NCI-H345 treated with DMSO at 0.1 percent for 48 hours (cell line): ENCODE data around the gene CACNA1H.
A peak's percentile ranks its signal among the peaks of the same experiment; 100 is the strongest.

Source experiments
- DNase-seq: peaks from one replicate; lab custom pipeline; 2025; ENCODE audit not compliant: unreplicated experiment; lab: John Stamatoyannopoulos, UW

Gene CACNA1H

DNA sequence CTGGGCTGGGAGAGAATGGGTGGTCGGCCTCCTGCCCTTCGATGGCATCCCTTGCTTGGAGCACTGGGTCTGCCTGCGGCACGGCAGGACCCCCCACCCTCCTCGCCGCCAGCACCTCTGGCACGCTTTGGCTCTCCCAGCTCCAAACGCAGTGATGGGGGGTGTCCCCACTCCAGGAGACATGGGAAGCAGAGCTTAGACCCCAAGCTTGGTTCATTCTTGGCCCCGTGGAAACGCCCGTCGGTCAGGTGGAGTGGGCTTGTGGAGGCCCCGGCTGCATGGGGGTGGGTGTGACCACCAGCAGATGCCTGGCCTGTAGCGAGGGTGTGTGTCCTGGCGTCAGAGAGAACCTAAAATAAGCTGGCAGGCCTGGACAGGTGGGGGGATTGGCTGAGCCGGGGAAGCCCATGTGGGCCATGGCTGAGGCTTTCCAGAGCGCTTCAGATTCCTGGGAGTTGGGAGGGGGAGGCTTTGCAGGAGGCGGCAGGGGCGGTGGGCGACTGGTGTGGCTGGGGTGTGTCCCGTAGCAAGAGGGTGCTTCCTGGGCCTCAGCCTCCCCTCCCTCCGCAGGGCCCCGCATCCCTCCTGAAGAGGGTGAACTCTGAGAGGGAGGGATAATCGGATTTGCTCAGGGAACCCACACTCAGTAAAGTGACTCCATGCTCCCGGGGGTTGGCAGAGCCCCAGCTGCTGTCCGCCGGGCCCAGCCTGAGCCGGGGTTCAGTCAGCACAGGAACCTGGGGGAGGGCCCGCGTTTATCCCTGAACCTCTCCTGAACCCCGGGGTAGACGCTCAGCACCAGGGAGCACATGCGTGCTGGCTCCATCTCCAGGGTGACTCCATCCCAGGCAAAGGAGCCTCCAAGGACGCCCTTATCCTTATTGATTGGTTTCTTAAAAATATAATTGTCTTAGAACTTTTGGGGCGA is 3.4 kb downstream of the CACNA1H start:
- no peak for DNase-seq

- DNase-seq, result no peak
Observed at GRCh38 chr16:1156983-1157638, 4.2 kb downstream of the CACNA1H start.

- DNase-seq, result no peak
Observed at GRCh38 chr16:1157639-1158455, 4.9 kb downstream of the CACNA1H start.

DNA sequence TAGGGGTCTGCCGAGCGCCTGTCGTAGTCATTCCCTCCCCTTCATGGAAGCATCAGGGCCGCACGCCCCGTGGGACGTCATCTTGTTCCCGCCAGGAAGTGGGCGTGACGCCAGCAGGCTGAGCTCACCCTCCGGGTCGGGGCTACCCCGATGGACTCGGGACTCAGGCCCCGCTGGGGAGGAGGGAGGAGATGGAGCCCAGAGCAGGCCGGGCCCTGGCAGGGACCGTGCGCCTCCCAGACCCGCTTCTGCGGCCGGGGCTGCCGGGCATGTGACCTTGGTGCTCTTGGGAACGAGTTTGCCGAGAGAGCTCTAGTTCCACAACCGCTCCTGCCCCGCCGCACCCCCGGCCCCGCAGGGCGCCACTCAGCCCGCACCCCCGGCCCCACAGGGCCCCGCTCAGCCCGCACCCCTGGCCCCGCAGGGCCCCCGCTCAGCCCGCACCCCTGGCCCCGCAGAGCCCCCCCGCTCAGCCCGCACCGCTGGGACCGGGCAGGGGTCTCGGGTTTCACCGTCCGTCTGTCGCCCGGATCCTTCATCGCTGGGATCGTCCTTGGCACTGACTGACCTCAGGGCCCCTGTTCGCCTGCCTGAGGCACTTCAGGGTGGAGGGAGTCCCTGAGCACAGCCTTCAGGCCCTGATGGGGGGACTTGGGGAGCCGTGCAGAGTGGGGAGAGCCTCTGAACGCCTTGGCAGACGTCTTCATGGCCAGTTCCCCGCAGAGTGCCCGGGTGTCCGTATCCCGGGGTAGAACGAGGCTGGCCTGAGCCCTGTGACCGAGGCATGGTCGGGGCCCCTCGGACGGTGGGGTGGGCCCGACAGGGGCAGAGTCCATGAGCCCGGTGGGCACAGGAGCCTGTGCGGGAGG is 5.8 kb downstream of the CACNA1H start:
- no peak for DNase-seq

DNA sequence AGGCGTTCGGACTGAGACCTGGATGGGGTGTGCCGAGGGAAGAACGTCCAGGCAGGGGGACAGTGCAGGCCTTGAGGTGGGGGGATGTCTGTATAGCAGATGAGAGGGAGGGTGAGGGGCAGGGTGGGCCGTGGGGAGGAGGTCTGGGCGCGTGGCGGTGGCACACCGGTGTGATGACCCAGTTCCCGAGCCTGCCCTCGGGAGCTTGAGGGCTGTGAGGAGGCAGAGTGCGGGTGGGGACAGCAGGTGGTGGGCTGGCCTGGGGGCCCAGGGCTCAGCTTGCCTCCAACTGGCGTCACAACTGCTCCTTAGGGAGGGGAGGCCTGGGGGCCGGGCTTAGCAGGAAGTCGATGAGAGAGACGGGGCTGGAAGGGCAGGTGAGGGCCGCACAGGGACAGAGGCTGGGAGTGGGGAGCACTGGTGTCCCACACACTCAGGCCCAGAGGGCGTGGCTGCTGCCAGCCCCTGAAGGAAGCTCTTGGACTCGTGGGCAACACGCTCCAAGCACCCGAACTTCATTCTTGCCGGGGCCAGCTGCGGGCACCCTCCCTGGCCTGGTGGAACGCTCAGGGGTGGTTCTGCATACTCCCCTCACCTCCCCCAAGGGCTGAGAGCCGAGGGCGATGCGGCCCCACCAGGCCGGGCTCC is 6.5 kb downstream of the CACNA1H start:
- DNase-seq, result no peak

DNA sequence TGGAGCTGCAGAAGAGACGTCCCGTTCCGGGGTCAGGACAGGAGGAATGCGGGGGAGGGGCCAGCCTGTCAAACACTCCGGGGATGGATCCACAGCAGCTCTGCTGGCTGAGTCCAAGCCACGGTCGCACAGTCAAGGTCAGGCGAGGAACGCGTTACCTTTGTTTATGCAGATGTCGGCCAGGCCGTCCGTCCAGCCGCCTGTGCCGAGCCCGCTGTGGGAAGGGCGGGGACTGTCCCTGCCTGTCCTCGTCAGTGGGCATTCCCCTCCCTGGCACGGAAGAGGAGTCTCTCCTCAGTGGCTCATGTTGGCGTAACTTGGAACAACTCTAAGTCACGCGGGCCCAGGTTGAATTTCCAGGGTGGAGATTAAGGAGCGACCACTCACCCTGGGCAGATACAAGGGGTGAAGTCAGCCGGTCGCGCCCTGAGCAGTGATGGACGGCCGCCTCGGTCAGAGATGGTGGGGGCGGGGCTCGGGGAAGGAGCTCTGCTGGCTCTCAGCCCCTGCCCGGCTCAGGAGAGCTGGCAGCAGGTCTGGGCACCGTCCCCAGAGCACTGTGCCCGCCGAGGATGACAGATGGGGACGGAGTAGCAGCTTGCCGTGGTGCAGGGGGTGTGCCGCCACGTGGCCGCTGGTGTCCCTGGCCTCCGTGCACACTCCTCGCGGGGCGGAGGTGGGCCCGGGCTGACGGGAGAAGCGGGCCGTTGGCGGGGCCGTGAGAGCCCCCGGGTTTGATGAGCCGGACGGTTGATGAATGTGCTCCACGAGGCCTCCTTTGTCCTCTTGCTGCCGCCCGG is 7.3 kb downstream of the CACNA1H start:
- no peak for DNase-seq

DNA sequence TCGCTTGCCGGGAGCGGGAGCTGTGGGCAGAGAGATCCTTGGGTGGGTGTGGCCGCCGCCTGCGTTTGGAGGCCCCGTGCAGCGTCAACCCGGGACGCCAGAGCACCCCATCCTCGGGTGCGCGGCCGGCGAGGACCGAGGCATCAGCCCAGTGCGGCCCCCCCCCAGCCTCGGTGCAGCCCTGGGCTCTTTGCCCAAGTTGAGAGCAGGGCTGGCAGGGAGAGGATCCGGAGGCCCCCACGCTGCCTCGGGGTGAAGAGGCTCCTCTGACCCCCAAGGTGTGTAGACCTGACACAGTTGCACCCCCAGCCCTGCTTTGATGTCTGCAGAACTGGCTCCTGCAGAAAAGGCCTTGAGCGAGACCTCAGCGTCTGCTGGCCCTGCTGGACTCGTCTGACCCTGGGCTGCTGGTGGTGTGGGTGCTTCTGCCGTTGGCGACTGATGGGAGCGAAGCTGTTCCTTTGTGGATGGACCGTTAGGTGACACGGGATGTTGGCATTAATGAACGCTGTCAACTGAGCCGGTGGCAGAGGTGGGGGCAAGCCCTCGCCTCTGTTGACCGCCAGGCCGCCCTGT is 8.0 kb downstream of the CACNA1H start:
- DNase-seq, result no peak

DNA sequence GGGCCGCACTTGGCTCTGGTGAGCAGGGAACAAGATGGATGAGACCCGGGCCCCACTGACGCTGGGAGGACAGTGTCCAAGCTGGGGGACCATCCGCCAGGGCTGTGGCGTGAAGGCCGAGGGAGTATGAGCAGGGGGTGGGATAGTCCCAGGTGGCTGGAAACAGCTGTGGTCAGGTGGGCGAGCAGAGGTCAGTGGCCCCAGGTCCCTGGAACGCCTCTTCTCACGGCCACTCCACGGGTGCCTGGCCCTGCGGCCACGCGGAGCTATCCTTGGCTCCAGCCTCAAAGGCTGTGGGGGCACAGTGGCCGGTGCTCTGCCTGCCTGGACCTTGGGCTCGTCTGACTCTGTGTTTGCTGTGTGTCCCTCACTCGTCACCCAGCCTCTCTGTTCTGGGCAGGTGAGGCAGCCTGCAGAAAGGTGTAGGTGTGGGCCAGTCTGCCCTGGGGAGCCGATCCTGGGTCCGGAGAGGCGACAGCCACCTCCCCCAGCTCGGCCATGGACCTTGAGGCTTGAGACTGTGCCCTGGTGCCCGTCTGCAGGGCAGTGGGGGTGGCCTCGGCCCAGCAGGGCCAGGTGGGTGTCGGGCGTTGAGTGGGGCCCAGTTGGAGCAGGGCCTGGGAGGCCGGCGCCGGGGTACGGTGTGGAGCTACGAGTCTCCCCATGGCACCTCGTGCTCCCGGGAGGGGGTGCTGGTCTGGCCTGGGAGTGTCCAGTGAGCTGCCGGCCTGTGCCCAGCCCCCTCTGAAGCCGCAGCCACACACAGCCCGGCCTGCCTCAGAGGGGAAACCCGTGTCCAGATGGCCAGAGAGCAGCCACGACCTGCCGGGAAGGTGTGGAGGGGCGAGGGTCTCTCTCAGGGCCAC is 10.0 kb downstream of the CACNA1H start:
- DNase-seq, result no peak

GRCh38 chr16:1163567-1164055 is 10.7 kb downstream of the CACNA1H start:
- no peak for DNase-seq

DNA sequence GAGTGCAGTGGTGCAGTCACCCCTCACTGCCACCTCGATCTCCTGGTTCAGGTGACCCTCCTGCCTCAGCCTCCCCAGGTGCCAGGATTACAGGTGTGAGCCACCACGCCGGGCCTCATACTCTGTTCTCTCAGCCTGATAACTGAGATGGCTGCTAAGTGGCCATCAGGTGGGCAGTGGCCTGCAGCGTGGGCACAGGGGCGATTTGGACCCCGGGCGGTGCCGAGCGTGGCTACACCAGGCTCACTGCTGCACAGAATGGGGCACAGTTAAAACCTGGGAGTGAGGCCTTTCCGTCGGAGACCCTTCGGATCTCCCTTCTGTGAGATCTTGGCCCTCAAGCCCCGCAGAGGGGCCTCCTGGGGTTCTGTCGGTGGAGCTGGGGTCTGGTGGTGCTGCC is 11.5 kb downstream of the CACNA1H start:
- DNase-seq, result no peak

GRCh38 chr16:1164975-1165374 is 12.1 kb downstream of the CACNA1H start:
- DNase-seq, result no peak

DNA sequence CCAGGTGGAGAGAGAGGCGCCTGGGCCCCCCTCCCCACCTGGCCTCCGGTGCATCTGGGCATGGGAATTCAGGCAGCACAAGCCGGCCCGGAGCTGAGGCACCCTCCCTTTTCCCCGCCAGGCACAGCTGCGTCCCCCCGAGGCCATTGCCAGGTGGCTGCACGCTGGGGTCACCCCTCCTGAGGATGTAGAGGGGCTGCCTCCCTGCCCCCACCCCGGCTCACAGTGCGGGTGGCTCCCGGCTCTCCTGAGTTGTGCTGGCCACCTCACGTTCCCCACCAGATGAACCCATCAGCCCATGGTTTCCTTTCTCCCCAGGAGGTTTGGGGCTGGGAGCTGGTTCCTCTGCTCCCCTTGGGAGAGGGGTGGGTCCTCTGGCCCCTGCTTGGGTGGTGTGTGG is 12.6 kb downstream of the CACNA1H start:
- no peak for DNase-seq

GRCh38 chr16:1167276-1168107 is 14.6 kb downstream of the CACNA1H start:
- peak; percentile 50 for DNase-seq

DNA sequence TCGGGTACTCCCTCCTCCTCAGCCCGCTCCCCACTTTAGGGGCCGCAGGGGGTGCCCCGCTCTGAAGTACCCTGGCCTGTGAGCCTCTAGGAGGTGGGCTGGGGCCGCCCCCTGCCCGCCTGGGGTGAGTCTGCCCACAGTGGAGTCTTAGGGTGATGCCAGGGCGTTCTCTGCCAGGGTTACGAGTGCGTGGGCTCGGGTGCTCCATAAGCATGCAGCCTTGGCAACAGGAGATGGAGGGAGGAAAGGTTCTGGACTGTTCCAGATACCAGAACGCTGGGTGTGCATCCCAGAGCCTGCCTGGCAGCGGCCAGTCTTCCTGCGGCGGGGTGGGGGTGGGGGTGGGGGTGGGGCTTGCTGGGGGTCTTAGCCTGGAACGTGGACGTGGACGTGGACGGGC is 15.9 kb downstream of the CACNA1H start:
- DNase-seq, result no peak

- no peak for DNase-seq
Observed at GRCh38 chr16:1169285-1170075, 16.6 kb downstream of the CACNA1H start.

DNA sequence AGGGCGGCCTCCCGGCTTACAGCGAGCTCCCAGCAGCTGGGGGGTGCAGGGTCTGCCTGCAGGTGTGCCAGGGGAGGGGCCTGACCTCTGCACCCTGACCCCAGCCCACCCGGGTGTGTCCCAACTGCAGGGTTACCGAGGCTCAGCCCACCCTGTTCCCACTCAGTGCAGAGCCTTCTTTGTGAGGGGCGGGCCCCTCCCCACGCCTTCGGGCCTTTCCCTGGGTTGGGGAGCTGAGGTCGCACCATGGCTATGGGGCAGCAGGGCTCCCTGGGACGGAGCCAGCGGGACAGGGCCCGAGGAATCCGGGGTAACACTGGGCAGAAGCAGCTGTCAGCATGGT is 17.1 kb downstream of the CACNA1H start:
- no peak for DNase-seq
